ENCODE data around the gene MCTP1. TPM values are rescaled to one million over a fixed set of nuclear protein-coding genes. Genes with fewer than 3 reads are reported as not detected.

Gene MCTP1
- total and polyA plus RNA-seq, 2 experiments from 2014 or later: 1.3 to 5.7 TPM

DNA sequence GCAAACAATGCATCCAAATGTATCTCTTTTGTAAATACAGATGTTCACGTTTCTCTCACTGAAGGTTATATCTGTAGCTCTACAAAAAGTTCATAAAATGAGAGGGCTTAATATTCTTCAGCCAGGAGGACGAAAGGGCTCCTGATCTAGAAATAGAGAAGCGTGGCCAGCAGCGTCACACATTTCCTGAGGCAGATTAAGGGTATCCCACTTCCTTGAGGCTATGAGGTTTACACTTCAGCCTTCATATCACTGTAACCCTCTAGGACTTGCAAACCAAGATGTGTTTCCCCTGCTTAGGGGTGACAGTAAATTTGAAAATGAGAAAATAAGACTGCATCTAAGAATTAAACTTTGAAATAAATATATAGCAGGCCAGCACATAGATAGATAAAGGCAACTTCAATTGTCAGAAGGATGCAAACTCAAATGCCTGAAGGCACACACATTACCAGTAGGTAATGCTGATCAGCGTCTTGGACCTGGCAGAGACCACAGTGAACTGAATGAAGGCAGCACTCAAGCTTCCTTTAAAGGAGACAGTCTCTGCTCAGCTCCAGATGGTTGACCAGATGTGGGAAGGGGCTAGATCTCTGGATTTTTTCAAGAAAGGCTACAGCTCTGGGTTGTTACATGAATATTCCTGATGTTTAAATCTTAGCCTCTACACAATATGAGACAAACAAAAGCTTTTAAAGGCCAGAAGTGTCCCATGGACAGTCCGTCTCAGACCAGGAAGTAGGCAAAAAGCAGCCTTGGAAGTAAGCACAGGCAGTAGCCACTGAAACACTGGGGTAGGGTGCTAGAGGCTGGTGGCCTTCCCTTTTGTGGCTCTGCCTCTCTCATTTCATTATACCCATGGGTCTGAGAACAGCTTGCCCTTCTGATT, 197.7 kb downstream of the MCTP1 start:
- Histone ChIP-seq H3K4me1 (ENCODE audit: insufficient read depth) (no peaks in the 10 kb centered on the region), H3K9me2 (replicated peaks; ENCODE audit: insufficient read depth) (no peaks in the 10 kb centered on the region), H4K20me1 (ENCODE audit: insufficient read depth, poor library complexity, severe bottlenecking) (no peaks in the 10 kb centered on the region), H3K27me3 (no peaks in the 10 kb centered on the region), H3K4me3 (no peak overlapping the region), H2AFZ (no peak overlapping the region), H3K79me2 (no peaks in the 10 kb centered on the region), H3K4me2 (no peak overlapping the region), H3K9me3 (ENCODE audit: low read depth) (no peaks in the 10 kb centered on the region), H3K36me3 (replicated peaks; ENCODE audit: insufficient read depth, low read depth) (no peaks in the 10 kb centered on the region), H3K27ac (no peak overlapping the region)
- DNase-seq (ENCODE audit: low spot score): no peak
- TF ChIP-seq EZH2 (IDR thresholded peaks at IDR 0.05; ENCODE audit: borderline replicate concordance) (no peak), EZH2phosphoT487 (IDR thresholded peaks at IDR 0.05; ENCODE audit: low read depth, severe bottlenecking, unreplicated experiment) (no peak)
- TF ChIP-seq, protein P1, sequence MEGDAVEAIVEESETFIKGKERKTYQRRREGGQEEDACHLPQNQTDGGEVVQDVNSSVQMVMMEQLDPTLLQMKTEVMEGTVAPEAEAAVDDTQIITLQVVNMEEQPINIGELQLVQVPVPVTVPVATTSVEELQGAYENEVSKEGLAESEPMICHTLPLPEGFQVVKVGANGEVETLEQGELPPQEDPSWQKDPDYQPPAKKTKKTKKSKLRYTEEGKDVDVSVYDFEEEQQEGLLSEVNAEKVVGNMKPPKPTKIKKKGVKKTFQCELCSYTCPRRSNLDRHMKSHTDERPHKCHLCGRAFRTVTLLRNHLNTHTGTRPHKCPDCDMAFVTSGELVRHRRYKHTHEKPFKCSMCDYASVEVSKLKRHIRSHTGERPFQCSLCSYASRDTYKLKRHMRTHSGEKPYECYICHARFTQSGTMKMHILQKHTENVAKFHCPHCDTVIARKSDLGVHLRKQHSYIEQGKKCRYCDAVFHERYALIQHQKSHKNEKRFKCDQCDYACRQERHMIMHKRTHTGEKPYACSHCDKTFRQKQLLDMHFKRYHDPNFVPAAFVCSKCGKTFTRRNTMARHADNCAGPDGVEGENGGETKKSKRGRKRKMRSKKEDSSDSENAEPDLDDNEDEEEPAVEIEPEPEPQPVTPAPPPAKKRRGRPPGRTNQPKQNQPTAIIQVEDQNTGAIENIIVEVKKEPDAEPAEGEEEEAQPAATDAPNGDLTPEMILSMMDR (IDR thresholded peaks at IDR 0.05; ENCODE audit: poor library complexity): no peak
- WGBS (ENCODE audit: low lambda C conversion rate, missing lambda C conversion rate): 84% methylated on average over 6 of the region's 6 CpGs

DNA sequence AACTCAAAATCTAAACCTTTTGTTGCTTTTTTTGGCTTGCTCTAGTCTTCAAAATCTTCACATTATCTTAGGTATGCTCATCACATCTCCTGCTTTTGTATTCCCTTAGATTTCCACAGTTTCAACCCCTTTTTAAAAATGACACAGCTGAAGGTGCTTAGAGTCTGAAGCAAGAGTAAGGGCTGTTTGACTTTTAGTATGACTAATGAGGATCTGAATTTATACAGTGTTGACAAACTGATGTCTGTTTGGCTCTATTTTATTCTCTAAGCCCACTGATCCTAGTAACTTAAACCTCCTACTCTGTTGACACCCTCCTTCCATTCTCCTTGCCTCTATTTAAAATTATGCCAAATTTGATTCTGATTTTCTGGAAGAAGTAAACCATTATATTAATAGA, 200.1 kb downstream of the MCTP1 start:
- H4K20me1 ChIP-seq (ENCODE audit: insufficient read depth, poor library complexity, severe bottlenecking): no peaks in the 10 kb centered on the region
- H3K4me1 ChIP-seq (ENCODE audit: insufficient read depth): no peaks in the 10 kb centered on the region
- H3K4me3 ChIP-seq: no peak overlapping the region
- H3K79me2 ChIP-seq: no peaks in the 10 kb centered on the region
- H3K27me3 ChIP-seq: no peaks in the 10 kb centered on the region
- no peak overlapping the region for H2AFZ ChIP-seq
- H3K36me3 ChIP-seq (replicated peaks; ENCODE audit: insufficient read depth, low read depth): no peaks in the 10 kb centered on the region
- TF ChIP-seq EZH2phosphoT487 (IDR thresholded peaks at IDR 0.05; ENCODE audit: low read depth, severe bottlenecking, unreplicated experiment) (no peak), EZH2 (IDR thresholded peaks at IDR 0.05; ENCODE audit: borderline replicate concordance) (no peak)
- TF ChIP-seq, protein P1 (IDR thresholded peaks at IDR 0.05; ENCODE audit: poor library complexity): no peak
- DNase-seq (ENCODE audit: low spot score): no peak
- H3K9me2 ChIP-seq (replicated peaks; ENCODE audit: insufficient read depth): no peaks in the 10 kb centered on the region
- H3K27ac ChIP-seq: no peak overlapping the region
- no peaks in the 10 kb centered on the region for H3K9me3 ChIP-seq (ENCODE audit: low read depth)
- no peak overlapping the region for H3K4me2 ChIP-seq

DNA sequence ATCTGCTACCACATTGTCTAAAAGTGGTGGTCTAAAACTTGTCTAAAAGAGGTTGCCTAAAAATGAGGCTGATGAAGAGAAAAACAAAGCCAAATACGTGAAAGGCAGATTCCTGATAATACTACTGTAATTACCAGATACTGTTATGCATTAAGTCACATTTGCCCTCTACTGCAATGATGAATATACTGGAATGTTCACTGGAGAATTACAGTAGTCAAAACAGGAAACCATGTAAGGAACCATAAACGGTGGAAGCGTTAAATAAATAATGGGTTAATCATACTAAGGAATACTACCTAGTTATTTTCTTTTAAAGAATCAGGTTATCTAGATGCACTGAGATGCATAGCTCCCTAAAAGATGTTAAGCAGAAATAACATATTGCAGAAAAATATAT, 201.3 kb downstream of the MCTP1 start:
- no peak overlapping the region for H2AFZ ChIP-seq
- H3K27me3 ChIP-seq: no peaks in the 10 kb centered on the region
- no peaks in the 10 kb centered on the region for H3K9me3 ChIP-seq (ENCODE audit: low read depth)
- no peak overlapping the region for H3K4me2 ChIP-seq
- no peaks in the 10 kb centered on the region for H4K20me1 ChIP-seq (ENCODE audit: insufficient read depth, poor library complexity, severe bottlenecking)
- no peak overlapping the region for H3K27ac ChIP-seq
- no peak for DNase-seq (ENCODE audit: low spot score)
- H3K4me3 ChIP-seq: no peak overlapping the region
- H3K9me2 ChIP-seq (replicated peaks; ENCODE audit: insufficient read depth): no peaks in the 10 kb centered on the region
- H3K4me1 ChIP-seq (ENCODE audit: insufficient read depth): no peaks in the 10 kb centered on the region
- TF ChIP-seq, protein P1 (IDR thresholded peaks at IDR 0.05; ENCODE audit: poor library complexity): no peak
- no peak for TF ChIP-seq EZH2 (IDR thresholded peaks at IDR 0.05; ENCODE audit: borderline replicate concordance)
- no peaks in the 10 kb centered on the region for H3K36me3 ChIP-seq (replicated peaks; ENCODE audit: insufficient read depth, low read depth)
- H3K79me2 ChIP-seq: no peaks in the 10 kb centered on the region
- 90% methylated on average over 3 of the region's 3 CpGs for WGBS (ENCODE audit: low lambda C conversion rate, missing lambda C conversion rate)

Measured in hepatocyte (in vitro differentiated cells).